Activated T-helper 2 cell treated with anti-CD3 and anti-CD28 coated beads, Interferon-gamma antibody, Interleukin-2, Interleukin-4, amounts not matched to agents 10 μg/mL and 5 μg/mL and 100 μg/mL, durations not matched to agents 14 hours and 24 hours and 36 hours (primary cell): ENCODE measurements around the gene MYL4. TPM values are rescaled to one million over a fixed set of nuclear protein-coding genes. Genes with fewer than 3 reads are reported as not detected.
"Not testable (repeated sequence)": the region's sequence is repeated elsewhere in the genome, so short reads cannot be mapped to it uniquely, and the experiment has no call there.

ENCODE experiments used
- DNase-seq: peaks from one replicate; pipeline ENCODE4 v3.0.0; 2021; ENCODE audit warnings: low spot score
- H3K27ac Mint-ChIP-seq: one replicate; pipeline ENCODE4 v1.8.0; 2021; ENCODE audit warnings: mixed read lengths
- H3K27me3 Mint-ChIP-seq: one replicate; pipeline ENCODE4 v1.8.0; 2021; ENCODE audit warnings: low read depth, mixed read lengths
- H3K36me3 Mint-ChIP-seq: one replicate; pipeline ENCODE4 v1.8.0; 2021; ENCODE audit warnings: low read depth, mixed read lengths
- H3K4me1 Mint-ChIP-seq: one replicate; pipeline ENCODE4 v1.8.0; 2021; ENCODE audit warnings: low read depth, mixed read lengths
- H3K4me3 Mint-ChIP-seq: one replicate; pipeline ENCODE4 v1.8.0; 2021; ENCODE audit warnings: low read depth, mild to moderate bottlenecking, moderate library complexity, mixed read lengths
- H3K9me3 Mint-ChIP-seq: one replicate; pipeline ENCODE4 v1.8.0; 2021; ENCODE audit warnings: mixed read lengths
- intact Hi-C: fragments of 100-400 bp; cut with micrococcal nuclease; formaldehyde crosslinking; loops from one replicate; pipeline ENCODE4 v1.15.1; 2023
- total RNA-seq: library from RNA; stranded (reverse); gene quantifications from 2 replicates; pipeline ENCODE4 v1.2.3, GENCODE V29; 2022

Gene MYL4
- total RNA-seq, 1 donor from 2014 or later: not detected

GRCh38 chr17:47180337-47180736, 28.8 kb upstream of the MYL4 start:
- Mint-ChIP-seq H3K36me3 (peaks cover 41% of the 10 kb centered on the region), H3K9me3 (no peaks in the 10 kb centered on the region), H3K4me1 (peaks cover 40% of the 10 kb centered on the region), H3K27me3 (no peaks in the 10 kb centered on the region), H3K4me3 (no peak overlapping the region), H3K27ac (peak overlapping the region; percentile 48)
- intact Hi-C loops: no loop called here
- no peak for DNase-seq

- DNase-seq, intact Hi-C loops, H3K9me3 Mint-ChIP-seq, H3K4me3 Mint-ChIP-seq, H3K27me3 Mint-ChIP-seq, H3K27ac Mint-ChIP-seq: not testable (repeated sequence)
- peaks cover 41% of the 10 kb centered on the region for H3K36me3 Mint-ChIP-seq
- H3K4me1 Mint-ChIP-seq: peaks cover 43% of the 10 kb centered on the region
Measured at GRCh38 chr17:47180988-47181387, 28.2 kb upstream of the MYL4 start.

DNA sequence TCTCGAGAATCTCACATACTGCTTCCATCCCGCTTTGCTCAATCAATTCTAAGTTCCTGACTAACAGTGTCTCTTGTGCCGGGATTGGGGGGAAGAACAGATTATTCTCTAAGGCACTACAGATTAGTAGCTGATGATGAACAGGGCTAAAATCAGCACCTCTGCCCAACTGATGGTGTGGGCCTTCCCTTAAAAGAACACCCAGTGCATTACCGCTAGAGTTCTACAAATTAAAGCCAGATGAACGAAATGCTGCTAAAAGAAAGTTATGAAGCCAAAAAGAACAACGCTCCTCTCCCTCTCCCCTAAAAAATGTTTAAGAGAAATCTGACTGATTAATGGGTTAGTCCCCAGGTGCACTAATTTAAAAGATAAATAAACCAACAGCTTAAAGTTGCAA, 24.5 kb upstream of the MYL4 start:
- H3K27me3 Mint-ChIP-seq: no peaks in the 10 kb centered on the region
- intact Hi-C loops: no loop called here
- no peaks in the 10 kb centered on the region for H3K9me3 Mint-ChIP-seq
- no peak for DNase-seq
- H3K27ac Mint-ChIP-seq: no peak overlapping the region
- H3K4me3 Mint-ChIP-seq: no peak overlapping the region
- H3K4me1 Mint-ChIP-seq: peaks cover 47% of the 10 kb centered on the region
- H3K36me3 Mint-ChIP-seq: peaks cover 35% of the 10 kb centered on the region

GRCh38 chr17:47188271-47188875, 20.8 kb upstream of the MYL4 start:
- no peak for DNase-seq
- Mint-ChIP-seq H3K36me3 (peaks cover 25% of the 10 kb centered on the region), H3K4me1 (peaks cover 41% of the 10 kb centered on the region), H3K9me3 (no peaks in the 10 kb centered on the region), H3K27ac (peak overlapping the region; percentile 97), H3K27me3 (no peaks in the 10 kb centered on the region), H3K4me3 (peak overlapping the region; percentile 98)
- intact Hi-C loops: no loop called here

GRCh38 chr17:47188876-47189731, 20.0 kb upstream of the MYL4 start, which contains the start of gene CDC27:
Gene CDC27, minus strand, starts transcription at chr17:47189295. Its CDS starts 123 bp downstream, at chr17:47189172.
- Mint-ChIP-seq H3K36me3 (peaks cover 25% of the 10 kb centered on the region), H3K4me1 (peaks cover 37% of the 10 kb centered on the region)

GRCh38 chr17:47189732-47190237, 19.4 kb upstream of the MYL4 start:
- H3K4me1 Mint-ChIP-seq: peaks cover 31% of the 10 kb centered on the region
- intact Hi-C loops: loop anchor here (1.0 kb wide), 1 partner anchor 15 kb away; no protein-coding TSS in a partner anchor
- no peaks in the 10 kb centered on the region for H3K27me3 Mint-ChIP-seq
- peak overlapping the region; percentile 98 for H3K4me3 Mint-ChIP-seq
- H3K9me3 Mint-ChIP-seq: no peaks in the 10 kb centered on the region
- H3K36me3 Mint-ChIP-seq: peaks cover 18% of the 10 kb centered on the region
- peak overlapping the region; percentile 97 for H3K27ac Mint-ChIP-seq
- no peak for DNase-seq

More at GRCh38 chr17:47188876-47189731, 20.0 kb upstream of the MYL4 start, which contains the start of gene CDC27:
- Mint-ChIP-seq H3K4me3 (peak within 1 kb of the TSS; percentile 98), H3K27ac (peak within 1 kb of the TSS; percentile 97), H3K9me3 (no peaks in the 10 kb centered on the region), H3K27me3 (no peaks in the 10 kb centered on the region)
- DNase-seq: peak; percentile 100
- intact Hi-C loops: loop anchor here (1.0 kb wide), 1 partner anchor 15 kb away; no protein-coding TSS in a partner anchor

DNA sequence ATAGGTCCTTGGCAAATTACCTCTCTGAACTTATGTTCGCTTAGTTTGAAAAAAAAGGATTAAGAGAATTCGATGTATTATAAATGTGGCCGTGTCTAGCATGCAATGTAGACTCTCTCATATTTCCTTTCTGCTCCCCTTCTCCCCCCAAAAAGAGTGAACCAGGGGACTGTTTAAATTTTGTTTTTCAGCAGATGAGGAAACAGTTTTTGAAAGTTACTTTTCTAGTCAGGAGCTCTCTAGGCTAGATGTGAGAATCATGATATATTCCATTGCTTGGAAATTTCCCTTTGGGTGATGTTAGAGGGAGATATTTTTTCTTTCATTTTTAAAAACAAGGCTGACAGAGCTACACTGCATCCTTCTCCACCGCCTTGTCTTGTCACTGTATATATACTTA, 18.9 kb upstream of the MYL4 start:
- Mint-ChIP-seq H3K4me1 (peaks cover 31% of the 10 kb centered on the region), H3K27ac (no peak overlapping the region), H3K36me3 (peaks cover 18% of the 10 kb centered on the region)

DNA sequence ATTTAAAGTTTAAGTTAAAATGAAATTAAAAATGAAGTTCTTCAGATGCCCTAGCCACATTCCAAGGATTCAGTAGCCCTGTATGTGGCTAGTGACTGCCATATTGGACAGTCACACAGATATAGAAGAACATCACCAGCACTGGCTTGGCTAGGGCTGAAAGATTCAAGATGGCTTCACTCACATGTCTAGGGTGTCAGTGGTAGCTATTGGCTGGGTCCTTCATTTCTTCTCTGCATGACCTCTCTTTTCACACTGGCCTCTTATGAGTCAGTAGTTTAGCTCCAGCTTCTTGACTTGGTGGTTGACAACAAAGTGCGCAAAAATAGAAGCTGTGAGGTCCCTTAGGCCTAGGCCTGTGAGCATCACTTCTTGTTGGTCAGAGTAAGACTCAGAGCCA, 18.4 kb upstream of the MYL4 start:
- Mint-ChIP-seq H3K4me1 (peaks cover 30% of the 10 kb centered on the region), H3K4me3 (no peak overlapping the region), H3K27ac (peak overlapping the region; percentile 18), H3K9me3 (no peaks in the 10 kb centered on the region), H3K27me3 (no peaks in the 10 kb centered on the region), H3K36me3 (peaks cover 18% of the 10 kb centered on the region)
- no peak for DNase-seq
- intact Hi-C loops: no loop called here

More for the DNA sequence above, 18.9 kb upstream of the MYL4 start:
- intact Hi-C loops: no loop called here
- Mint-ChIP-seq H3K9me3 (no peaks in the 10 kb centered on the region), H3K27me3 (no peaks in the 10 kb centered on the region), H3K4me3 (peak overlapping the region; percentile 98)
- DNase-seq: no peak

- Mint-ChIP-seq H3K4me3 (no peak overlapping the region), H3K27ac (no peak overlapping the region), H3K9me3 (no peaks in the 10 kb centered on the region), H3K36me3 (peaks cover 8% of the 10 kb centered on the region), H3K4me1 (peaks cover 19% of the 10 kb centered on the region), H3K27me3 (peaks cover 7% of the 10 kb centered on the region)
- no peak for DNase-seq
- intact Hi-C loops: no loop called here
Measured at GRCh38 chr17:47192554-47192953, 16.6 kb upstream of the MYL4 start.

GRCh38 chr17:47193931-47194511, 15.1 kb upstream of the MYL4 start:
- H3K36me3 Mint-ChIP-seq: no peaks in the 10 kb centered on the region
- H3K27me3 Mint-ChIP-seq: peaks cover 8% of the 10 kb centered on the region
- H3K9me3 Mint-ChIP-seq: no peaks in the 10 kb centered on the region
- no peak for DNase-seq
- peaks cover 16% of the 10 kb centered on the region for H3K4me1 Mint-ChIP-seq
- intact Hi-C loops: no loop called here
- no peak overlapping the region for H3K4me3 Mint-ChIP-seq
- no peak overlapping the region for H3K27ac Mint-ChIP-seq

GRCh38 chr17:47197821-47198220, 11.3 kb upstream of the MYL4 start:
- Mint-ChIP-seq H3K4me1 (peaks cover 10% of the 10 kb centered on the region), H3K36me3 (no peaks in the 10 kb centered on the region), H3K4me3 (no peak overlapping the region), H3K9me3 (no peaks in the 10 kb centered on the region), H3K27ac (no peak overlapping the region), H3K27me3 (peaks cover 8% of the 10 kb centered on the region)
- intact Hi-C loops: no loop called here
- no peak for DNase-seq

DNA sequence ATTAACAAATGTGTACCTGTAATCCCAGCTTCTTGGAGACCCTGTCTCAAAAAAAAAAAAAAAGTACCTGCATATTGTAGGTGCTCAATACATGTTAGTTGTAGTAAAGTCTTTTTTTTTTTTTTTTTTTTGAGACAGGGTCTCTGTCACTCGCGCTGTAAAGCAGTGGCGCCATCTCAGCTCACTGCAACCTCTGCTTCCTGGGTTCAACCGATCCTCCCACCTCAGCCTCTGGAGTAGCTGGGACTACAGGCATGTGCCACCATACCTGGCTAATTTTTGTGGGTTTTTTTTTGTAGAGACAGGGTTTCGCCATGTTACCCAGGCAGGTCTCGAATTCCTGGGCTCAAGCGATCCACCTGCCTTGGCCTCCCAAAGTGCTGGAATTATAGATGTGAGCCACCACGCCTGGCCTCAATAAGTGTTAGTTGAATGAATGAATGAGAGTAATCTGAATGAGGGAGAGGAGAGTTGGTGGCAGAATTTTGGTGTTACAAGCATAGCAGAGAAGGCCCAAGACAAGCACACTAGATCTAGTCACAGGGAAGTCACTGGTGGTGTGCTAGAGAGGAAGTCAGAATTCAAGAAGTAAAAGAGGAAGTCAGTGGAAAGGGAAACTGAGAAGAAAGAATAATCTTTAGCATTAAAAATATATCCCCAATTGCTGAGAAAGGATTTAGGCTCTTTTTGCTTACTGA, 9.4 kb upstream of the MYL4 start:
- Mint-ChIP-seq H3K4me3 (no peak overlapping the region), H3K27ac (no peak overlapping the region), H3K9me3 (no peaks in the 10 kb centered on the region), H3K27me3 (peaks cover 8% of the 10 kb centered on the region), H3K36me3 (no peaks in the 10 kb centered on the region), H3K4me1 (peaks cover 26% of the 10 kb centered on the region)
- intact Hi-C loops: no loop called here
- DNase-seq: no peak
